HepG2 (cell line): Measurements from ENCODE around the gene DNAAF1. TPM values are rescaled to one million over a fixed set of nuclear protein-coding genes. Genes with fewer than 3 reads are reported as not detected.

Source experiments
- ATAC-seq: fragments of 200-7000 bp; cut with Tn5 transposase; 3 replicates; pipeline ENCODE4 v1.9.1; 2020; ENCODE audit warnings: mild to moderate bottlenecking, moderate library complexity
- BruUV-seq: library from RNA; stranded (reverse); fragments of 400-500 nt; replicated peaks from 2 replicates; lab custom pipeline; 2021; lab: Mats Ljungman, UMichigan
- CTCF ChIA-PET: fragments of 300-600 bp; formaldehyde crosslinking; extraction: SDS; loops from one replicate; lab custom pipeline; 2021; ENCODE audit warnings: low total read pairs, inconsistent platforms, low intra/inter-chr PET ratio; lab: Yijun Ruan, JAX
- POLR2A ChIA-PET: fragments of 350-600 bp; sonication (Branson Sonifier 250); formaldehyde crosslinking; loops from one replicate; lab custom pipeline; 2020; ENCODE audit warnings: antibody characterized with exemption, inconsistent platforms; lab: Yijun Ruan, JAX
- DNase-seq: peaks from one replicate; pipeline ENCODE4 v3.0.0-alpha.2; 2015; ENCODE audit warnings: low spot score
- FAIRE-seq: peaks from 3 replicates; lab custom pipeline; 2011; peaks lifted over from hg19 to GRCh38; lab: Jason Lieb, UNC
- H2AFZ ChIP-seq: one replicate; pipeline ENCODE4 v1.6.1; 2011; ENCODE audit warnings: low read length, inconsistent platforms
- H3K27ac ChIP-seq: fragments of 300-600 bp; 3 replicates; pipeline ENCODE4 v1.8.0; 2011; ENCODE audit warnings: mixed run types, mild to moderate bottlenecking, mixed read lengths, low read length, inconsistent platforms; ENCODE audit not compliant: insufficient read depth; ENCODE audit errors: extremely low read length
- H3K27me3 ChIP-seq, 2 experiments: fragments of 200-600 bp in 1 of 2; 2 replicates in 1 of 2; 3 replicates in 1 of 2; pipeline versions ENCODE4 v1.6.0 to v1.8.0; 2011; ENCODE audit warnings: low read length in 2 of 2, mild to moderate bottlenecking in 2 of 2, moderate library complexity in 2 of 2, inconsistent platforms in 1 of 2; ENCODE audit not compliant: insufficient read depth in 2 of 2, control insufficient read depth in 1 of 2
- H3K36me3 ChIP-seq, 2 experiments: fragments of 200-600 bp in 1 of 2; replicated peaks in 1 of 2; 2 replicates in 1 of 2; 3 replicates in 1 of 2; pipeline versions ENCODE4 v1.5.1 to v1.8.0; 2011; ENCODE audit warnings: low read length in 2 of 2, inconsistent platforms in 1 of 2; ENCODE audit not compliant: insufficient read depth in 2 of 2, control insufficient read depth in 1 of 2
- H3K4me1 ChIP-seq: 2 replicates; pipeline ENCODE4 v1.5.1; 2012; ENCODE audit warnings: low read length, inconsistent platforms; ENCODE audit not compliant: insufficient read depth
- H3K4me2 ChIP-seq: 2 replicates; pipeline ENCODE4 v1.6.0; 2011; ENCODE audit warnings: low read depth, low read length, inconsistent platforms
- H3K4me3 ChIP-seq, 3 experiments: fragments of 200-600 bp in 1 of 3; sonication (generic), shearing (Covaris generic) in 1 of 3; replicated peaks in 1 of 3; 2 replicates each; pipeline ENCODE4 v1.5.1; 2011 to 2016; ENCODE audit warnings: low read length in 3 of 3, inconsistent platforms in 2 of 3, low read depth in 2 of 3, mild to moderate bottlenecking in 2 of 3, control low read depth in 1 of 3, mixed read lengths in 1 of 3; ENCODE audit not compliant: insufficient read depth in 1 of 3
- H3K79me2 ChIP-seq: one replicate; pipeline ENCODE4 v1.6.1; 2011; ENCODE audit warnings: low read length, inconsistent platforms; ENCODE audit not compliant: insufficient read depth
- H3K9ac ChIP-seq: 2 replicates; pipeline ENCODE4 v1.6.0; 2011; ENCODE audit warnings: mild to moderate bottlenecking, low read depth, low read length, inconsistent platforms; ENCODE audit not compliant: insufficient read depth
- H3K9me3 ChIP-seq: 2 replicates; pipeline ENCODE4 v1.5.1; 2012; ENCODE audit warnings: mild to moderate bottlenecking, low read length
- H4K20me1 ChIP-seq: 2 replicates; pipeline ENCODE4 v1.6.0; 2011; ENCODE audit warnings: inconsistent platforms, mild to moderate bottlenecking, low read length, moderate library complexity; ENCODE audit not compliant: insufficient read depth
- AGO2 ChIP-seq: fragments of 200-400 bp; formaldehyde crosslinking; optimal IDR thresholded peaks from 2 replicates; pipeline ENCODE3; 2017; ENCODE audit warnings: mild to moderate bottlenecking, low read depth, low read length, moderate library complexity
- CENPT ChIP-seq: sonication (generic); formaldehyde crosslinking; IDR thresholded peaks from 2 replicates; pipeline ENCODE4 v1.8.0; 2022; ENCODE audit warnings: low read depth, mild to moderate bottlenecking, moderate library complexity, missing genetic modification reagents
- DBP ChIP-seq: sonication (generic); formaldehyde crosslinking; IDR thresholded peaks from 2 replicates; pipeline ENCODE4 v1.4.0; 2020; ENCODE audit warnings: missing genetic modification reagents; ENCODE audit errors: not compliant biosample characterization
- RBFOX2 ChIP-seq: fragments of 200-400 bp; formaldehyde crosslinking; IDR thresholded peaks from 2 replicates; pipeline ENCODE4 v1.6.1; 2017; ENCODE audit warnings: low read depth, mild to moderate bottlenecking, low read length
- SP2 ChIP-seq: sonication (generic); formaldehyde crosslinking; IDR thresholded peaks from 2 replicates; pipeline ENCODE4 v1.5.1; 2020; ENCODE audit warnings: mild to moderate bottlenecking, missing genetic modification reagents
- WGBS: methylation state at CpG from one replicate; pipeline ENCODE4 v1.1.6; 2017; ENCODE audit warnings: low lambda C conversion rate; 5-methylcytosine and 5-hydroxymethylcytosine counted together
- in situ Hi-C: cut with HindIII; loops from 2 replicates; pipeline ENCODE4 v1.10.0; 2017; ENCODE audit warnings: low pct_unique_long_range_greater_than_20kb; ENCODE audit not compliant: extremely low pct_ligation_motif_present
- intact Hi-C: fragments of 100-400 bp; cut with micrococcal nuclease; formaldehyde crosslinking; loops from one replicate; pipeline ENCODE4 v1.10.0; 2022; ENCODE audit not compliant: unreplicated experiment
- polyA plus RNA-seq, 8 experiments: library from polyadenylated mRNA; depleted of rRNA in 3 of 8; stranded (reverse) in 7 of 8; unstranded in 1 of 8; fragments of >200 nt; fragmentation: Illumina TruSeq in 4 of 8; extraction: Trizol in 4 of 8; gene quantifications; 2 replicates each; pipeline versions ENCODE4 v1.2.1 to v1.2.3, GENCODE V29; 2011 to 2016; ENCODE audit warnings: low read depth in 4 of 8, missing spikeins in 1 of 8, mixed read lengths in 1 of 8; ENCODE audit not compliant: insufficient read depth in 1 of 8
- total RNA-seq, 5 experiments: library from RNA; depleted of rRNA; stranded (reverse); fragments of >200 nt; fragmentation: Illumina TruSeq; extraction: Trizol; gene quantifications; 2 replicates each; pipeline ENCODE4 v1.2.3, GENCODE V29; 2016; ENCODE audit warnings: low read depth in 1 of 5

DNAAF1 gene
- total and polyA plus RNA-seq, 2 of the 13 experiments (the other 11 are each of a cell fraction or from before 2014, with no cell fraction given), result 0.04 TPM; not detected in 1

GRCh38 chr16:84180519-84181140, 35.5 kb downstream of the DNAAF1 start:
- H3K4me3 ChIP-seq, result no peak overlapping the region
- 95% methylated on average over 21 of the region's 21 CpGs for WGBS
- CTCF ChIA-PET, result no interaction called here
- intact Hi-C loops (no loop called here), in situ Hi-C loops (loop anchor here (25.0 kb wide), 1 partner anchor 218 kb away; the partner anchor contains the start of genes NECAB2 and OSGIN1)
- DNase-seq (no peak), FAIRE-seq (no peak), ATAC-seq (no peak)
- BruUV-seq, result no TSS peak
- no peak overlapping the region for H2AFZ ChIP-seq
- POLR2A ChIA-PET, result no interaction called here
- H3K9me3 ChIP-seq, result no peaks in the 10 kb centered on the region
- no peaks in the 10 kb centered on the region for H4K20me1 ChIP-seq
- peaks cover 32% of the 10 kb centered on the region for H3K4me1 ChIP-seq
- H3K79me2 ChIP-seq, result peaks cover 13% of the 10 kb centered on the region
- no peak overlapping the region for H3K9ac ChIP-seq
- H3K27me3 ChIP-seq, result no peaks in the 10 kb centered on the region
- no peak for TF ChIP-seq SP2 (CRISPR knock-in tag)
- peaks cover 25 to 56% of the 10 kb centered on the region in 2 experiments; a peak in 4 of 5 replicates for H3K36me3 ChIP-seq
- no peak overlapping the region for H3K4me2 ChIP-seq
- no peak overlapping the region for H3K27ac ChIP-seq

- TF ChIP-seq RBFOX2 (peak; percentile 58), DBP (CRISPR knock-in tag) (no peak), AGO2 (peak; percentile 53), CENPT (CRISPR knock-in tag) (no peak)
- no peak for ATAC-seq
- in situ Hi-C loops (loop anchor here (25.0 kb wide), 1 partner anchor 219 kb away; the partner anchor contains the start of genes NECAB2 and OSGIN1), intact Hi-C loops (no loop called here)
- H3K36me3 ChIP-seq, result peaks cover 25 to 56% of the 10 kb centered on the region in 2 experiments; a peak in 4 of 5 replicates
- FAIRE-seq, result no peak
- H3K4me2 ChIP-seq, result no peak overlapping the region
- H2AFZ ChIP-seq, result no peak overlapping the region
- no peak overlapping the region for H3K27ac ChIP-seq
- peaks cover 20% of the 10 kb centered on the region for H3K79me2 ChIP-seq
- 97% methylated on average over 41 of the region's 41 CpGs for WGBS
- H4K20me1 ChIP-seq, result no peaks in the 10 kb centered on the region
- no peaks in the 10 kb centered on the region for H3K27me3 ChIP-seq
- BruUV-seq, result no TSS peak
- ChIA-PET CTCF (no interaction called here), POLR2A (no interaction called here)
- no peaks in the 10 kb centered on the region for H3K9me3 ChIP-seq
- H3K4me1 ChIP-seq, result peaks cover 28% of the 10 kb centered on the region
- H3K9ac ChIP-seq, result no peak overlapping the region
- H3K4me3 ChIP-seq, result no peak overlapping the region
- DNase-seq, result no peak
Observed at GRCh38 chr16:84181144-84181915, 36.2 kb downstream of the DNAAF1 start.
